GM12891 (cell line): ENCODE data around the gene TMX1.

Source experiments
- PAX5 ChIP-seq: IDR thresholded peaks from 2 replicates; pipeline ENCODE4 v1.6.1; 2011; ENCODE audit warnings: low read length, moderate library complexity, mild to moderate bottlenecking; ENCODE audit not compliant: insufficient read depth, severe bottlenecking
- POLR2A ChIP-seq: IDR thresholded peaks from 2 replicates; pipeline ENCODE4 v1.6.1; 2011; ENCODE audit warnings: low read depth, low read length, control low read depth
- POLR2AphosphoS5 ChIP-seq: IDR thresholded peaks from 2 replicates; pipeline ENCODE4 v1.6.1; 2011; ENCODE audit warnings: low read depth, low read length, control low read depth
- POU2F2 ChIP-seq: IDR thresholded peaks from 2 replicates; pipeline ENCODE4 v1.6.1; 2011; ENCODE audit warnings: low read depth, mild to moderate bottlenecking, control low read depth, low read length, moderate library complexity
- SPI1 ChIP-seq: IDR thresholded peaks from 2 replicates; pipeline ENCODE4 v1.6.1; 2011; ENCODE audit warnings: low read depth, low read length, control low read depth
- TAF1 ChIP-seq: IDR thresholded peaks from 2 replicates; pipeline ENCODE4 v1.6.1; 2011; ENCODE audit warnings: low read depth, low read length, control low read depth

DNA sequence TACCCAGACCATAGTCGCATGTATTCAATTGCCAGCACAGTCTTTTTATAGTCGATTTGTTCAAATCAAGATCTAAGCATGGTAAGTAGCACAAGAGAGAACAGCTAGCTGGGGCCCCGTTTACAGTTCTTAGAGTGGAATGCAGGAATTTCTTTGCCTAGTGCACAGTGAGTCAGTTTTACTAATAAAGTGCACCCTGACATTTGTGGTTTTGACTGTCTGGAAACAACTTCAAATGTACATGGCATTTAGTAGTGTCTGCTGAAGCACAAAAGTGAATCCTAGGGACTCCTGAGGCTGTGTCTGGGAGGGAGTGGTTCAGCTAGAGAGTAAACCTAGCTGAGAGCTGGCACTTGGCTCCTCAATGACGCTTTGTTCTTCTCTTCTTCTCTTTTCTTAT is 64.9 kb downstream of the TMX1 start:
- TF ChIP-seq POLR2AphosphoS5 (no peak), POLR2A (no peak), TAF1 (no peak), SPI1 (no peak), PAX5 (no peak), POU2F2 (no peak)
